D721Med (cell line): ENCODE data around the gene RNF151.

Experiments
- DNase-seq: peaks from one replicate; pipeline ENCODE4 v3.0.0; 2011; ENCODE audit warnings: low spot score; ENCODE audit not compliant: insufficient read length
- FAIRE-seq: peaks from 2 replicates; lab custom pipeline; 2011; peaks lifted over from hg19 to GRCh38; lab: Jason Lieb, UNC
- CTCF ChIP-seq: IDR thresholded peaks from 2 replicates; pipeline ENCODE4 v1.5.1; 2012; ENCODE audit warnings: mild to moderate bottlenecking, control low read depth; ENCODE audit not compliant: insufficient read depth; ENCODE audit errors: missing control alignments

Gene RNF151

DNA sequence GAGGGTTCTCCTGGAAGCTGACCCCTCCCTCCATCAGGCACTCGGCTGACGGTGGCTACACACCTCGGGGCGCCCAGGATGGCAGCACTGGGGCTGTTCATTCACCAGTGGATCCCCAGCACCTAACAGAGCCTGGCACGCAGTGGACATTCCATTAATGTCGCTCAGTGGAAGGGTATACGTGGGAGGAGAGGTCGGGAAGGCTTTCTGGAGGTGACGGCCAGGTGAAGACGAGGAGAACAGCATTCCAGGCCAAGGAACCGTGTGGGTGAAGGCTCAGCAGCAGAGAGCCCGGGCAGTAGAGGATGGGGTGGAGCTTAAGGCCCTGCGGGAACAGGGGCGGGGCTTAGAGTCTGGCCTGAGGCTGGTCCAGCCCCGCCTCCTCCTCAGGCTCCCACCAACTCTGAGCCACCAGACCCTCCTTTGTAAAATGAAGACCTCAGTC is 45.9 kb upstream of the RNF151 start:
- FAIRE-seq (no peak), DNase-seq (no peak)
- no peak for TF ChIP-seq CTCF

DNA sequence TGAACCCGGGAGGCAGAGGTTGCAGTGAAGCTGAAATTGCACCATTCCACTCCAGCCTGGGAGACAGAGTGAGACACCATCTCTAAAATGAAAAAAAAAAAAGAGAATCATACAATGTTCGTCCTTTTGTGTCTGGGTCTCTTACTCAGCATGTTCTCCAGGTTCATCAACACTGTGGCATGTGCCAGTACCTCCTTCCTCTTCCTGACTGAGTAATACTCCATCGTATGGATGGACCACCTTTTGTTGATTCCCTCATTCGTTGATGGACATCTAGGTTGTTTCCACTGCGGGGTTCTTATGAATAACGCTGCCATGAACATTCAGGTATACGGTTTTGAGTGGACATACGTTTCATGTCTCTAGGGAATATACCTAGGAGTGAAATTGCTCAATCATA is 44.3 kb upstream of the RNF151 start:
- DNase-seq (no peak), FAIRE-seq (no peak)
- TF ChIP-seq CTCF, result no peak

DNA sequence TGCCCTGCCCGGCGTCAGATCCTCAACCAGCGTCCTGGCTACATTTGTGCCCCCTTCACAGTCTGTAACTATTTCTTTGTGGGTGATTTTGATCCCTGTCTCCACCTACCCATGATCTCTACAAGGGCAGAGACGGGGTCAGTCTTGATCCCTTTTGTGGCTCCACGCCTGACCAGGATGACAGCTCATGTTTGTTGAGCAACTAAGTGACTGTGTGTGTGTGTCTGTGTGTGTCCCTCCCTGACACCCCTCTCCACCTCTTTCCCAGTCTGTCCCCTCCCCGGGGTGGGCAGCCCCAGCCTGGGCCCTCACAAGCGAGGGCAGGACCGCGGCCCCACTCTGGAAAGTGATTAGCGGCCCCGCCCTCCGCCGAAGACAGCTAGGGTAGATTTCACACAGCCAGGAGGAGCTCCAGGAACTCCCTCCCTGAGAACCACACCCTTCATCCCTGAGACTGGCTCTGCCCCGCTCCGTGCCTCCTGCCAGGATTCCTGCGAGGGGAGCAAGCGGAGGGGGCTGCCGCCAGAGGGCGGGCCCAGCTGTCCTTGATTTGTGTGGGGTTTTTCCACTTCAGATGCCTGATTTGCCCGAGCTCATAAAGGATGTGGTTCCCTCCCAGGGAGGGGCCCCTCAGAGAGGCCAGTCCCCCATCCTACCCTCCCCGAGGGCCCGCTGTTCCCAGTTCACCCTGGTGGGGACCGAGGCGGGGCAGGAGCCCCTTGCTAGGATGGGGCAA is 43.2 kb upstream of the RNF151 start:
- DNase-seq (no peak), FAIRE-seq (no peak)
- peak; percentile 30 for TF ChIP-seq CTCF

DNA sequence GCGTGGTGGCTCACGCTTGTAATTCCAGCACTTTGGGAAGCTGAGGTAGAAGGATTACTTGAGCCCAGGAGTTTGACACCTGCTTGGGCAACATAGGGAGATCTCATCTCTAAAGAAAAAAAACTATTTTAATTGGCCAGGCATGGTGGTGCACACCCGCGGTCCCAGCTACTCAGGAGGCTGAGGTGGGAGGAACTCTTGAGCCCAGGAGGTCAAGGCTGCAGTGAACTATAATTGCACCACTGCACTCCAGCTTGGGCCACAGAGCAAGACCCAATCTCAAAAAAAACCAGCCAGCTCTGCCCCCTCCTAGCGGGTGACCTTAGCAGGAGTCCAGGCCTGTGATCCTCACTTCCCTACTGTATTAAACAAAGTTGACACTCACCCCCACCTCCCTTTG is 42.6 kb upstream of the RNF151 start:
- FAIRE-seq (no peak), DNase-seq (no peak)
- TF ChIP-seq CTCF, result no peak

DNA sequence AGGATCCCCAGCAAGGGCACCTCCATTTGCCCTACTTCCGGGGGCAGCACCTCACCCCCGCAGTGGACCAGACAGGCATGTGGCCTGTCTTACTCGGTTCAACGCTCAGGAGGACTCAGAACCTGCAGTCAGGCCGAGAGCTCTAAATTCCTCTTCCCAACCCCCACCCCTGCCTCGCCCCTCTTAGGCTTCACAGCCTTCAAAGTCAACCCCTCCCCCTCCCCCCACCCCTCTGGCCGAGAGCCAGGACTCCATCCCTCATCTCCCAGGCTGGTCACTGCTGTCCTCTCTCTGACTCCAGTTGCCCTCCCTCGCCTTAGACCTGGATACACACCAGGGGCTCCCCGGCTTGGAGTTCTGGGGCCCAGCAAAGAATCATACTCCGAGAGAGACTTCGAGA is 40.4 kb upstream of the RNF151 start:
- TF ChIP-seq CTCF, result no peak
- FAIRE-seq (no peak), DNase-seq (no peak)

DNA sequence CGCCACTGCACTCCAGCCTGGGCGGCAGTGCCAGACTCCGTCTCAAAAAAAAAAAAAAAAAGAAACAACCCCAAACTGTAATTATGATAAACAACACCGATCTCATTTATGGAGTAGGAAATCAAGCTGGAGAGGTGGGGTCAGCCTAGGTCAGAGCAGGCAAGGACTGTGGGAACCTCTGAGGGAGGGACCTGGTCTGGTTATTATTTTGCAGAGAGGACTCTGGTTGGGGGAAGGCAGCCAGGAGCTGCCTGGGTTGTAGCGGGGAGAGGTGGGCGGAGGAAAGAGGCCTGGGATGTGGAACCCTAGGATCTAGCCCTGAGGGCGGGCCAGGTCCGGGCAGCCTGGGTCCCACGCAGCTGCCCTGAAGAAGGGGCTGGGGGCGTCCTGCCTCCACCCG is 37.6 kb upstream of the RNF151 start:
- FAIRE-seq (no peak), DNase-seq (no peak)
- no peak for TF ChIP-seq CTCF

DNA sequence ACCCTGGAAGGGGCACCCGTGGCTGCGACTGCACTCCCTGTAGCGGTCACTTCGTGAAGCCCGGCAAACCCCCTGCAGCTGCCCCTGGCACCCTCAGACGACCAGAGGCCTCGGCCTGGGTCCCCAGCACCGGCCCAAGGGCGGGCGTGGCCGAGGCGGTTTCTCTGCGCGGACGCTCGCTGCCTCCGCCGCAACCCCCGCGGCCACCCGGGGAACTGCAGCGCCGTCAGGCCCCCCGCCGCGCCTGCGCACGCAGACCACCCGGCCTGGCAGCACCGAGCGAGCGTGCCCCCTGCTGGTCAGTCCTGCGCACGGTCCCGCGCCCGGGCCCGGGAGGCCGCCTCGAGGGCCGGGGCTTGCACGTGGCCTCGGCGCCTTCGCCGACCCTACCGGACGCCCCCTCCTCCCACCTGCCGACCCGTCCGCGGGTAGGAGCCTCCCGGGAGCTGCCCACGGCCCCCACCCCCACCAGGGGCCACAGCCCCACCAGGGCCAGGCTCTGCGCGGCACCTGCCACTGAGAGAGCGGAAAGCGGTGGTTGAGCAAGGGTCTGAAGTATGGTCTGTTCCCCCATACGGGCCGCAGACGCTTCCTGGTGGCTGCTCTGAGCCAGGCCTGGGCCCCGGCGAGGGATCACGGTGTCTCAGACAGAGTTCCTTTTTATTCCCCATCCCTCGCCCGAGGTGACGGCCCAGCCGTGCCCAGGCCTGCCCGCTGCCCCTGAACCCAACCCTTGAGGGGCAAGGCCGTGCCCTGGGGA is 36.9 kb upstream of the RNF151 start:
- TF ChIP-seq CTCF, result peak; percentile 81
- DNase-seq (peak; percentile 83), FAIRE-seq (no peak)
